GM18499 (cell line): Measurements from ENCODE around the gene UPK3A.
"Not testable (repeated sequence)": the region's sequence is repeated elsewhere in the genome, so short reads cannot be mapped to it uniquely, and the experiment has no call there.

Experiments
- ATAC-seq: cut with Tn5 transposase; IDR thresholded peaks from one replicate; pipeline ENCODE4 v1.9.1; 2021; ENCODE audit warnings: moderate number of reproducible peaks; ENCODE audit not compliant: insufficient read depth, unreplicated experiment

Gene UPK3A

GRCh38 chr22:45277720-45278119 is 7.0 kb upstream of the UPK3A start:
- not testable (repeated sequence) for ATAC-seq

DNA sequence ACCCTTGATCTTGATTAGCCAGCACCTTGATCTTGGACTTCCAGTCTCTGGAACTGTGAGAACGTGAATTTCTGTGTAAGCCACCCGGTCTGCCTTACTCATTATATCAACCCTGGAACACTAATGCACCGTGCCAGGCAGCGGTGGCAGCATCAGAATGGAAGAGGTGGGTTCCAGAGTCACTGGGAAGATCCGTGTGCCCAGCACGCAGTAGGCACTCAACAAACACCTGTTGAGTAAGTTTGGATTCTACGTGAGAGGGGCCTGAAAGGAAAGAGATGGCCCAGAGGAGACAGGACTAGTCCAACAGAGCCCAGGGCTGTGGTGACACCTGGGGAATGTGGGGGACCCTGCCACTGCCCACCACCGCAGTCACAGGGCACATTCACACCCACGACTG is 6.6 kb upstream of the UPK3A start:
- ATAC-seq: no peak

DNA sequence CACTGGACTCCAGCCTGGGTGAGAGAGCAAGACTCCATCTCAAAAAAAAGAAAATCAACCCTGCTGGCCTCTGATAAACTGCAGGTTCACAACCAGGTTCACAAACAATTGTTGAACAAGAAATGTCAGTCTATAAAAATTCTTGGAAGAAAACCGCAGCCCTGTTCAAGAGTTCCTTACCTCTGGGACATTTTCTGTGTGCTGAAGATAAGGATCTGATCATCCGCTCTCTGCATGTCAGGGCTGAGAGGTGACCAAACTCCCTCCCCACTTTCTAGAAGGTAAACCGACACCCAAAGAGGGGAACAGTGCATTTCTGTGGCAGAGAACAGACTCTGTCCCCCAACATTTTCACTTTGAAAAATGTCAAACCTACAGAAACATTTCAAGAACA is 4.2 kb upstream of the UPK3A start:
- ATAC-seq: no peak

- ATAC-seq: no peak
These were observed 3.7 kb upstream of the UPK3A start for GRCh38 chr22:45281010-45281409.

DNA sequence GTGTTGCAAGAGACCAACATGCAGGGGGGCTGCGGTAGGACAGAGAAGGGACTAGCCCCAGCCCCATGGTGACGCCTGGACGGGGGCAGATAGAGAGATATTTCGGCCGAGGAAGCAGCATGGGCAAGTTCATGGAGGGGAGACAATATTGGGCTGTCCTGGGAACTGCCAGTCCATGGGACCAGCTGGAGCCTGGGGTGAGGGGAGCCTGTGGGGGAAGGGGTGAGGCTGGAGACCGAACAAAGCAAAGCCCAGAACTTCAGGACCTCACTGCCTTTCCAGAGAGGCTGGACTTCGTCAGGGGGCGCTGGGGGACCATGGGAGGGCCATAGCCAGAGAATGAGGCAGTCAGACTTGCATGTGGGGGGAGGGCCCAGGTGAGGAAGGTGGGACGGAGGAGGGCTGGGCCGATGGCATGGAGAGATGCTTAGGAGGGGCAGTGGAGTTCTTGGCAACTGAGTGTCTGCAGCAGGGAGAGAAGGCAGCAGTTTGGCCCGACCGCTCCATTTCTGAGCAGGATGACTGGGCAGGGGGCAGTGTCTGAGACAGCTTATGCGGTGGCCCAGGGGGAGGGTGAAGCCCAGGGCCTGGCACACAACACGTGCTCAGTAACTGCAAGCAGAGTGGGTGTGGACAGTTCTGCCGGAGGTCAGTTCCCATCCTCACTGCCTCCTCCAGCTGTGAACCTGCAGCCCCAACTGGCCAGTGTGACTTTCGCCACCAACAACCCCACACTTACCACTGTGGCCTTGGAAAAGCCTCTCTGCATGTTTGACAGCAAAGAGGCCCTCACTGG is 712 bp downstream of the UPK3A start:
- no peak for ATAC-seq

DNA sequence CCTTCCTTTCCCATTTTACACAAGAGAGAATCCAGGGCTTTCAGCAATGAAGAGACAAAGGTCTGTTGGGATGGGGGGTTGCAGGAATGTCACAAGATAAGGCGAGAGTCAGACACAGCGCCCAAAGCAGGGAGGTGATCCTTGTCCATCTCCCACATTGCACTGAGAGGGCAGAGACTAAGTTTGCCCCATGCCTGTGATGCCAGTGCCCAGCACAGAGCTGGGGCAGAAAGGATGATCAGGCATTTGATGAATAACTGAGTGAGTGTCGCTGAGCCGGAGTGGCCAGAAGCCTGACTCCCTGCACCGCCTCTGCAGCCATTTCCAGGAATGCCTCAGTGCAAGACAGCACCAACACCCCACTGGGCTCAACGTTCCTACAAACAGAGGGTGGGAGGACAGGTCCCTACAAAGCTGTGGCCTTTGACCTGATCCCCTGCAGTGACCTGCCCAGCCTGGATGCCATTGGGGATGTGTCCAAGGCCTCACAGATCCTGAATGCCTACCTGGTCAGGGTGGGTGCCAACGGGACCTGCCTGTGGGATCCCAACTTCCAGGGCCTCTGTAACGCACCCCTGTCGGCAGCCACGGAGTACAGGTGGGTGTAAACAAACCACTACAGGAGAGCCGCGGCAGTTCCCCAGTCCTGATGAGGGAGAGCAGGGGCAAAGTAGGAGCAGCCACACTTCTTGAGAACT is 2.3 kb downstream of the UPK3A start:
- no peak for ATAC-seq

DNA sequence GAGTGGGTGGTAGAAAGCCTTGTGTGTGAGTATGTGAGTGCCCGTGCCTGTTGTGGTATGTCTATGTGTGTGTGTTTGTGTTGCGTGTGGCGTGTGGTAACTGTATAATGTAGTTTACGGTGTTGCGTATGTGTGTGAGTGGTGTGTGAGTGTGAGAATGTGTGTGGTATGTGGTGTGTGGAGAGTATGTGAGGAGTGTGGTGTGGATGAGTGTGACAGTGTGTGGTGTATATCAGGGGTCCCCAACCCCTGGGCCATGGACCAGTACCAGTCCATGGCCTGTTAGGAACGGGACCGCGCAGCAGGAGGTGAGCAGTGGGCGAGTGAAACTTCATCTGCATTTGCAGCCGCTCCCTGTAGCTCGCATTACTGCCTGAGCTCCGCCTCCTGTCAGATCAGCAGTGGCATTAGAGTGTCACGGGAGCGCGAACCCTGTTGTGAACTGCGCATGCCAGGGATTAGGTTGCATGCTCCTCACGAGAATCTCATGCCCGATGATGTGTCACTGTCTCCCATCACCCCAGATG is 5.7 kb downstream of the UPK3A start:
- ATAC-seq: no peak

GRCh38 chr22:45291061-45291930 is 6.5 kb downstream of the UPK3A start:
- no peak for ATAC-seq

DNA sequence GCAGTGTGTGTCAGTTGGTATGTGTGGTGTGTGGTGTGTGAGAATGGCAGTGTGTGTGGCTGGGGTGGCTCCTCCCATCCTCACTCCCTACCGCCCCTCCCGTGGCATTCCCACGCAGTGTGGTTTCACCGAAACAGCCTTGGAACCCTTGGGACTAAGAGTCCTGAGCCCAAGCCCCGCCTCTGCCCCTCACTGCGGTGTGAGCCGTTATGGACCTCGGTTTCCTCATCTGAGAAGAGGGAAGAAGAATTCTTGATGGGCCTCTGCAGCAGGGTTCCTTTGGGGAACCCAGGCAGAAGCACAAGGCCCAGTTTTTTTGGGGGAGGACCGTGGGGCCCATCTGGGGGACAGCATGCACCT is 7.2 kb downstream of the UPK3A start:
- no peak for ATAC-seq

DNA sequence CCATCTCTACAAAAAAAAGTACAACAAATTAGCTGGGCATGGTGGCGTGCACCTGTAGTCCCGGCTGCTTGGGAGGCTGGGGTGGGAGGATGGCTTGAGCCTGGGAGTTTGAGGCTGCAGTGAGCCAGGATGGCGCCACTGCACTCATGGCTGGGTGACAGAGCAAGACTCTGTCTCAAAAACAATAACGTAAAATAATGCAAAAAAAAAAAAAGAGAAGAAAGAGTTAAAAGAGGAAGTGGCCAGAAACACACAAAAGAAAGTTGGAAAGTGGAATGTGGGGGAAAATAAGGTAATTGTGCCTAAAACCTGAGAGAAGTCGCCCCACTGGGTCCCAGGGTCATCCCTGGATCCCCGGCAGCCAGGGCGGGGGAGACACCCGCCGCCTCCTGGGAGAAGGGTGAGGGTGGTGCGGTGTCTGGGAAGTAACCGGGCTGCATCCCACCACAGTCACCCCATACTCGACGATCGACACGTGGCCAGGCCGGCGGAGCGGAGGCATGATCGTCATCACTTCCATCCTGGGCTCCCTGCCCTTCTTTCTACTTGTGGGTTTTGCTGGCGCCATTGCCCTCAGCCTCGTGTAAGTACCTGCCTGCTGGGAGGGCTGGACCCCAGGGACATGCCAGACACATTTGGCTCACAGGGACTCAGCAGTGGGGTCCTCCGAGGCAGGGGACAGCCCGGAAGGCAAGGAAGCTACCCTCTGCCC is 8.1 kb downstream of the UPK3A start:
- ATAC-seq: no peak

DNA sequence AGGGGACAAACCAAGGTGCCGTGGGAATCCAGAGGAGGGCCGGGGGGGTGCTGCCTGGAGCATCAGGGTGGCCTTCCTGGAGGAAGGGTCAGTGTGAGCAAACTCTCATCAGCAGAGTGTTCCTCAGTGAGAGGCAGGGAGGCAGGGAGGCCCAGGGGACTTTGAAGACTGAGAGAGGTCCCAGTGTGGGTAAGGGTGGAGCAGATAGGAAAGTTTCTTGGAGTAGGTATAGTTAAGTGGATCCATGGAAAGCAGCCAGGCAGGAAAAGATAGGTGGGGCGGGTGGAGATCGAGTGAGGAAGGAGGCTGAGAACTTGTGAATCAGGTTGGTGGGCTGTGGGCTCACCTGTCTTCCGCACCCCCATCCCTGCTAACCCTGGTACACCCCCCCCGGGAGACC is 9.3 kb downstream of the UPK3A start:
- ATAC-seq: no peak

DNA sequence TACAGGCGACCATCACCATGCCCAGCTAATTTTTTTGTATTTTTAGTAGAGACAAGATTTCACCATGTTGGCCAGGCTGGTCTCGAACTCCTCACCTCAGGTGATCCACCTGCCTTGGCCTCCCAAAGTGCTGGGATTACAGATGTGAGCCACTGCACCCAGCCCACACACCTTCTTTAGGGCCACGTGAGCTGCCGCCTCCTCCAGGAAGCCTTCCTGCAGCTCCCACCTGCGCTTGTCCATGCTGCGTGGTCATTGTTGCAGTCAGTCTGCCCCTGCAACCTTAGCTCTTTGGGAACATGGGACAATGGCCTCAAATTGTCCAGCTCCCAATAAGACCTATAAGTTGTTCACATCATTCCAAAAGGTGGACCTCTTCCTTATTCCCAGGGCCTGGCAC is 10.3 kb downstream of the UPK3A start:
- not testable (repeated sequence) for ATAC-seq

- no peak for ATAC-seq
These were observed 10.7 kb downstream of the UPK3A start for GRCh38 chr22:45295492-45295891.

DNA sequence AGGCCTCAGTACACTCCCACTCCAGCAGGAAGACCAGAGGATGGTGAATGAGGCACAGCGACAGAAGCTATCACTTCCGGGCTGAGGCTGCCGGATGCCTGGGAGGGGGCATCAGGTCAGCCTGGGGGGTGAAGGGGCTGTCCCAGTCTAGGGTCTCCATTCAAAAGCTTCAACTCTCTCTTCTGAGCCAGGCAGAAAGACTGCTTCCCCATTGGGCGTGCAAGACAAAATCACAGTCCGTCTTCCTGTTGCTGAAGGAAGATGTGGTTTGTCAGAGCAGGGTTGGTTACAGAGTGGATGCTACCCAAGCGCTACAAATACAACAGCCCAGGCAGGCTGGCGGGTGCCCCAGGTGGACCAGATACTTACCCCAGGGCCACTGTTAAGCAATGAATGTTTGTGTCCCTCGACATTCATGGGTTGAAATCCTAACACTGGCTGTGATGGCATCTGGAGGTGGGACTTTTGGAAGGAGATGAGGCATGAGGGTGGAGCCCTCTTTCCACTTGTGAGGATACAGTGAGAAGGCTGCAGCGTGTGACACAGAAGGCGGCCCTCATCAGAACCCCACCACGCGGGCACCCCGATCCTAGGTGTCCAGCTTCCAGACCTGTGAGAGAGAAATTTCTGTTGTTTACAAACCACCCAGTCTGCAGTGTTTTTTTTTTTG is 12.0 kb downstream of the UPK3A start:
- ATAC-seq: no peak

DNA sequence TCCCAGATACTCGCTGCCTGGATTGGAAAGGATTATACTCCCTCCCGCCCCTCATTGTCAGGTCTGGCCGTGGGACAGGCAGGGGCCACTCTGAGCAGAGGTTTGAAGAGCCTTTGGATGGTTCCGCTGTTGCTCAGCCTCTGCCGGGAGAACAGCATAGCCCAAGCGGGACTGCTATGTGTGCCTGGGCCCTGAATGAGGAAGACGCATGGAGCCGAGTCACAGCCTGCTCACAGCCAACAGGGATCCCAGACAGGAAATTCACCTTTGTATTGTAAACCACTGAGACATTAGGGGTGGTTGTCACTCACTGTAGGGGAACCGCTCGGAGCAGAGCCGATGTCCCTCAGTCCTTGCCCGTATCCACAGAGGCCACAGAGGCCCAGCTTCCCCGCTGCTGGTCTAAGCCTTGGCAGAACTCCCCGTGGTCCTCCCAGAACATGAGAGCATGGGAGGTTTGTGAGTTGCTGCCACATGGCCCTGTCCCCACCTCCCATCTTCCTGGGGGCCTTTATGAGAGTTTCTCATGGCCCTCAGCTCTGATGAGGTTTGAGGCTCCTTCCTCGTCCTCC is 14.3 kb downstream of the UPK3A start:
- no peak for ATAC-seq

- no peak for ATAC-seq
These were observed 18.0 kb downstream of the UPK3A start for GRCh38 chr22:45302751-45303150.

GRCh38 chr22:45303181-45303580 is 18.4 kb downstream of the UPK3A start:
- no peak for ATAC-seq

DNA sequence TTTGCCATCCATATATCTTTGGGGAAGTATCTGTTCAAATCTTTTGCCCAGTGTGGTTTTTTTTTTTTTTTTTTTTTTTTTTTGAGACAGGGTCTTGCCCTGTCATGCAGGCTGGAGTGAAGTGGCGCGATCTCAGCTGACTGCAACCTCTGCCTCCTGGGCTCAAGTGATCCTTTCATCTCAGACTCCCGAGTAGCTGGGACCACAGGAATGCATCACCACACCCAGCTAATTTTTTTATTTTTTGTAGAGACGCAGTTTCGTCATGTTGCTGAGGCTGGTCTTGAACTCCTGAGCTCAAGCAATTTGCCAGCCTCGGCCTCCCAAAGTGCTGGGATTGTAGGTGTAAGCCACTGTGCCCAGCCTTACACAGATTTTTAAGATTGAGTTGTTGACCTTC is 20.2 kb downstream of the UPK3A start:
- ATAC-seq: no peak

GRCh38 chr22:45305456-45306075 is 20.8 kb downstream of the UPK3A start:
- ATAC-seq: no peak
